ENCODE data around the gene C17orf107.
A peak's percentile ranks its signal among the peaks of the same experiment; 100 is the strongest.
"Not testable (repeated sequence)": the region's sequence is repeated elsewhere in the genome, so short reads cannot be mapped to it uniquely, and the experiment has no call there.

Gene C17orf107

GRCh38 chr17:4901108-4901647 lies 1.8 kb downstream of the C17orf107 start:
- DNase-seq = no peak

GRCh38 chr17:4901648-4902344 lies 2.5 kb downstream of the C17orf107 start:
- DNase-seq = no peak

- DNase-seq = no peak
Measured at GRCh38 chr17:4902540-4902939, 3.2 kb downstream of the C17orf107 start.

GRCh38 chr17:4903051-4903818 lies 3.9 kb downstream of the C17orf107 start, which contains the start of gene CHRNE:
TSS of gene CHRNE (minus strand) at chr17:4903098. CDS start at chr17:4903063, 35 bp downstream.
- peak; percentile 88 for DNase-seq

GRCh38 chr17:4906642-4907041 lies 7.3 kb downstream of the C17orf107 start:
- not testable (repeated sequence) for DNase-seq

- peak; percentile 31 for DNase-seq
Measured at GRCh38 chr17:4908301-4908700, 9.0 kb downstream of the C17orf107 start.

- DNase-seq = peak; percentile 80
Measured at GRCh38 chr17:4908711-4909496, 9.6 kb downstream of the C17orf107 start.

GRCh38 chr17:4913994-4914393 lies 14.7 kb downstream of the C17orf107 start:
- DNase-seq = no peak

- not testable (repeated sequence) for DNase-seq
Measured at GRCh38 chr17:4914551-4914950, 15.2 kb downstream of the C17orf107 start.

GRCh38 chr17:4919511-4920047 lies 20.2 kb downstream of the C17orf107 start:
- no peak for DNase-seq

GRCh38 chr17:4920351-4921048 lies 21.2 kb downstream of the C17orf107 start:
- DNase-seq = no peak

- no peak for DNase-seq
Measured at GRCh38 chr17:4921320-4921719, 22.0 kb downstream of the C17orf107 start.

GRCh38 chr17:4926577-4927335 lies 27.4 kb downstream of the C17orf107 start:
- DNase-seq = not testable (repeated sequence)

- DNase-seq = no peak
Measured at GRCh38 chr17:4928881-4929280, 29.5 kb downstream of the C17orf107 start.

GRCh38 chr17:4931963-4932362 lies 32.6 kb downstream of the C17orf107 start, which contains the start of gene GP1BA:
TSS of gene GP1BA (plus strand) at chr17:4932277. CDS start at chr17:4932605, 328 bp downstream.
- no peak for DNase-seq

- DNase-seq = no peak
Measured at GRCh38 chr17:4932756-4933155, 33.4 kb downstream of the C17orf107 start.

GRCh38 chr17:4933646-4934045 lies 34.3 kb downstream of the C17orf107 start:
- DNase-seq = no peak

- peak; percentile 36 for DNase-seq
Measured at GRCh38 chr17:4934173-4934979, 35.0 kb downstream of the C17orf107 start.

GRCh38 chr17:4935650-4936049 lies 36.3 kb downstream of the C17orf107 start:
- no peak for DNase-seq

- DNase-seq = no peak
Measured at GRCh38 chr17:4936436-4936835, 37.1 kb downstream of the C17orf107 start.

All from stimulated activated CD4-positive, alpha-beta T cell treated with anti-CD3 and anti-CD28 coated beads, Interleukin-15, amount 100 ng/mL, for 24 hours (primary cell).